GM19043 (cell line): Measurements from ENCODE around the gene CADPS.

ENCODE experiments used
- ATAC-seq: cut with Tn5 transposase; IDR thresholded peaks from one replicate; pipeline ENCODE4 v1.9.1; 2021; ENCODE audit warnings: low read depth; ENCODE audit not compliant: unreplicated experiment

The CADPS gene

DNA sequence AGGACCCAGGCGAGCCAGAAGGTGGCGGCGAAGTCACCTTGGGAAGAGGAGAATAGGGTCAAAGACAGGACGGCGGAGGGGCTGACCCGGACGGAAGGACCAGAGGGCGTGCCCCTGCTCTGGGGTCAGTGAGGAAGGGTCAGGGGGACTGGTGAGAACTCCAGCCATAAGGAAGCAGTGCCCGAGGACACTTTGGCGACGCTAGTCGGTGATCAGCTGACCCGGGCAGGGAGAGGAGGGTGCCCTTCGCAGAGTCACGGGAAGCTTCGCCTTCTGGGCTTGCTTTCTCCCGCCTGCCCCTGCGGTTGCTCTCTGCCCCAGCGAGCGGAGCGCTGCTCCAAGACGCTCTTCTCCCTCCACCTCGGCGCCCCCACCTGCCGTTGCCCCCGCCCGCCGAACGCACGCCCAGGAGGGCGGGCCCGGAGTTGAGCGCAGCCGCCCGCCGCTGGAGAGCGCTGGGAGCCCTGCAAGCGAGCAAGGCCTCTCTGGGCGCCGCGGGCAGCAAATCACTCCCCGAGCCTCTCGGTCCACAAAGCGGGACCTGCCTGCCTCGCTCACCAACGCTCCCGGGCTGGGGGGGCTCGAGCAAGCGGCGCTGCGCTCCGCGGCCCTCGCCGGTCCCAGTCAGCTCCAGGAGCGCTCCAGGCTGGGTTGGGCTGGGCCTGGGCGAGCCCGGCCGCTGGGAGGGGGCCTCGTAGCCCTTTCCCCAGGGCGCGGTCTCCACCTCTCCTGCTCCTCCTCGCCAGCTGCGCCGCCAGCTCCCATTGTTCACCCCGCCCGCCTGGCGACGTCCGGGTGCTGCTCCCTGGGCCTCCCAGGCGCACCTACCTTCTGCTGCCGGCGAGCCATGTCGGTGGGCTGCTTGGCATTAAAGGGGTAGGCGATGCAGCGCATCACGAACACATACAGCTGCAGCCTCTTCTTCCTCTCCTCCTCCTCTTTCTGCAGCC lies 1.2 kb downstream of the CADPS start:
- ATAC-seq = no peak

DNA sequence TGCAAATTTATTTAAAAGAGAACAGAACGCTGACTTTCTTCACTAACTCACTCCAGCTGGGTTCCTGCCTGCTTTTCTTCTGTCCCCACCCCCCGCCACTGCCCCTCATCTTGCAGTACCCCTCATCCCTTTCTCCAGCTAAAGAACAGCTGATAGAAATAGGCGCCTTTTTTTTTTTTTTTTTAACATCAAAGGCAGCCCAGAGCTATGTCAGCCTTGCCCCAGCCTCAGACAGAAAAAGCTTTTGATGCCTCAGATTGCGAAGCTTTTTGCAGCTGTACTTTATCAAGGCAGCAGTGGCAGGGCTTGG lies 1.8 kb downstream of the CADPS start:
- ATAC-seq = no peak

DNA sequence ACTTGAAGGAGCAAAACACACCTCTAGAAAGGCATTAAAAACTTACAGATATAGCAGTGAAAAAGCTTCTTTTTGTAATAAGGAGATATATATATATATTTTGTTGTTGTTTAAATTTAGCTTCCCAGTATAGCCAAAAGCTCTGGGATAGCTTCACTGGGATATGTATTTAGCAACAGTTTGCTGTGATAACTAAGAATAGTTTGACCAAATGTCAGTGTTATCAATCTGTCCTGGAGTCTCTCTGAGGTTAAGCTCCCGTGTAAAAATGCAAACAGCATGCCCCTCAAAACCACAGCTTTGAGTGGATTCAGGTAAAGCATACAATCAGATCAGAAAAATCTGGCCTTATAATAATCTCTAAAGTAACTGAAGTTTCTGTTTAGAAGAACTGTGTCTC lies 2.9 kb downstream of the CADPS start:
- no peak for ATAC-seq

DNA sequence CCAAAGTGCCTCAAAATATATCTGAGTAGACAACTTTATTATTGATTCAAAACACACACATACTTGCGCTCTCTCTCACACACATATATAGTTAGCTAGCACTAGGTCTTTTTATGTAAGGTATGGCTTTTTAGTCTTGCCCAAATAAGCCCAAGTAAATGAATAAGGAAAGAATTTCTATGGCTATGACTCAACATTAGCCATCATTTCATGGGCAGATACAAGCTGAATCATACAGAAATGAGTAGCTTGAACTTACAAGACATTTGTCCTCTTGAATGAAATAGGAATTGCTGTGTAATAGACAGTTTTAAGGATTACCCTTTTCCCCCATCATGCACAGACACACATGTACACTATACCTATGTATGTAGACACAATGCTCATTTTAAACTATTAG lies 4.9 kb downstream of the CADPS start:
- no peak for ATAC-seq

DNA sequence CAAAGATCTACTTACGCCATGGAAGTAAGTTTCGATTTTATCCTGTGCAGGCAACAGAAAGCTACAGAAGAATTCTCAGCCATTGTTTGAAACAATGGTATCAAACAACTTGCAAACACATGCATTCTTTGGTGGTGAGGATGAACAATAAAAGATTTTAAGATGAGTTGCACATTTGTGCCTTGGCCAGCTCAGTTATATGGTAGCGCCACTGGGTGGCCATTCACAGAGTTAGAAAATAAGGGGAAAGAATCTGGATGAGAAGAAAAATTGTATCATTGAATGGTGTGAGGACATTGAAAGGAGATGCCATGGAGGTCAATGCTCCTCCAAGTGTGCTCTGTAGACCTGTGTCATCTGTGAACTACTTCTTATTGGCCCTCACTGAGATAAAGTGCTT lies 11.6 kb downstream of the CADPS start:
- no peak for ATAC-seq

DNA sequence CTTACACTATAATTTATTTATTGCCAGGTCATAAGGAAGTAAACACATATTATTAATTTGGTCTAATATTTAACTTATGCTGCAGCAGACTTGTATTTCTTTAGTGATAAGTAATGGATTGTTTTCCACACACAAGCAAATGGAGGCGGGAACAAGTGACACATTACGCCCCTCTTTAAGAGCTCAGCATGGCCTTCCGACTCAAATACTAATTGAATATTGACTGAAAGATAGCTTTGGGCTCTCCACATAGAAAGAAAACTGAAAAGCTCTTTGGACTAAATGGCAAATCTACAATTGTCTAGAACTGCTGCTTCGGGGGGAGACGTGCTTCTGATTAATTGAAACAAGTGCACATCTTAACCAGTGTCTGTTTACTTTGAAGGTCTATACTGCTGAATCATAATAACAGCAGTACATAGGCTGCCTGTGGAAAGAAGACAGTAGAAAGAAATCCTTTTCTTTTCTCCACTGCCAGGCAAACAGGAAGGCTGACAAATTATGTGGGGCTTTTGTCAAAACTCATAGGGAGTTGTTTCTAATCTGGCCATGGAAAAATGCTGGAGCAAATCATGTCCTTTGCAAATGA lies 15.9 kb downstream of the CADPS start:
- ATAC-seq = no peak

DNA sequence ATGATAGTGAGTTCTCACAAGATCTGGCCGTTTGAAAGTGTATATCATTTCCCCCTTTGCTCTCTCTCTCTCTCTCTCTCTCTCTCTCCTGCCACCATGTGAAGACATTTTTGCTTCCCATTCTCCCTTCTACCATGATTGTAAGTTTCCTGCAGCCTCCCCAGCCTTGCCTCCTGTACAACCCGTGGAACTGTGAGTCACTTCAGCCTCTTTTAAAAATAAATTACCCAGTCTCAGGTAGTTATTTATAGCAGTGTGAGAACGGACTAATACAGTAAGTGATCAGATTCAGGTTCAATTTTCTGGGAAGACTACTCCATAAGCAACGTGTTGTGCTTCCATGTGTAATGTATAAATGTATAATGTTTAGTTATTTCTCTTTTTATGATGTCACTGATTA lies 29.2 kb downstream of the CADPS start:
- ATAC-seq = no peak

DNA sequence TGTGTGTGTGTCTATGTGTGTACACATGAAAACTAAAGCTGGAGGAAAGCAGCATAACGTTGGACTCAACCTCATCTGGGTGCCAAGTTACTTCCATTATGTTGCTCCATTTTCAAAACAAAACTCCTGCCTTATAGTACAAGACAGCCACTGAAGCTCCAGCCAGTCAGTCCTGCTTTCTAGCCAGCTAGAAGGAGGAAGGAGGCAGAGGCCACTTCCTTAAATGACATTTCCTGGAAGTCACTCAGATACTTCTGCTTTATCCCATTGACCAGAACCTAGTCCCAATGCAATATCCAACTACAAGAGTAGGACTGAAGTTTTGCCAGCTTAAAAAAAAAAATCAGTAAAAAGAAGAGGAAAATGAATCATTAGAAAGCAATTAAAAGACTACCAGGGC lies 31.7 kb downstream of the CADPS start:
- no peak for ATAC-seq

DNA sequence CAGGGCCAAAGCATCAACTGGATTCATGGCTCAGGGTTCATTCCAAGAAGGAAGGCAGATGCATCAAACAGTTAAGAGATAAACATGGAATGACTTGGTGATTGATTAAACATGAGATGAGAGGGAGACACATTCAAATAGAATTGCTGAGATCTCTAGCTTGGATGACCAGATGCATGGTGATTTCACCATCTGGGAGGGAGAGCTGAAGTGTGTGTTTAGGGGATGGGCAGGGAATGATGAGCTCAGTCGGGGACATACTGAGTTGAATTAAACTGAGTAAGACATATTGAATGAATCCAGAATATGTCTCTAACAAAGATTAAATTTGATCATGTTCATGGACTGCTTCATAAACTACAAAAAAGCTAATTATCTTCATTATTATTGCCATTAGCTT lies 35.5 kb downstream of the CADPS start:
- ATAC-seq = no peak

DNA sequence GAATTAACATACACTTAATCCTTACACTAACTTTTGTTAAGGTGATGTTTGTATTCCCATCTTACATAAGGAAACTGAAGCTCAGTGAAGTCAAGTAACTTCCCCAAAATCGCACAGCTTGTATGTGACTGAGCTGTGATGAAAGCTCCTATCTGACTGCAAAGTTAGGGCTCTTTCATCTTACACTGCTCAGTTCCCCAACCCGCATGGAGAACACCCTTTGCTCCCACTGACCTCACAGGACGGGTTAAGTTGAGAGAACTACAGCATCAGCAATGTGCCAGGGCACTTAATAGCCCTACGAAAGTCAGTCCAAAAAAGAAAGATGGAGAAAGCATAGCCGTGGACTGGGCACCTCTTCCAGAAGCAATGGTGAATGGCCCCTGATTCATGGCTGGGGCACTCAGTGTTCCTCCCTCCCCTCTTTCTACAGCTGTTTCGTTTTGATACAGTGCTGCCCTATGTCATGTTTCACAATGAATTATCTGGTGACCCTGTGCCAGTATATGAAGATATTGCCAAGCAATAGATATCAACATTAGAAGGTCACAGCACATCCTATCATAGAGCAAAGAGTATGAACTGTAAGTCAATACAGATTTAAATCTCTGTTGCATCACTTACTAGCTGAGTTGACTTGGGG lies 38.0 kb downstream of the CADPS start:
- ATAC-seq = no peak

DNA sequence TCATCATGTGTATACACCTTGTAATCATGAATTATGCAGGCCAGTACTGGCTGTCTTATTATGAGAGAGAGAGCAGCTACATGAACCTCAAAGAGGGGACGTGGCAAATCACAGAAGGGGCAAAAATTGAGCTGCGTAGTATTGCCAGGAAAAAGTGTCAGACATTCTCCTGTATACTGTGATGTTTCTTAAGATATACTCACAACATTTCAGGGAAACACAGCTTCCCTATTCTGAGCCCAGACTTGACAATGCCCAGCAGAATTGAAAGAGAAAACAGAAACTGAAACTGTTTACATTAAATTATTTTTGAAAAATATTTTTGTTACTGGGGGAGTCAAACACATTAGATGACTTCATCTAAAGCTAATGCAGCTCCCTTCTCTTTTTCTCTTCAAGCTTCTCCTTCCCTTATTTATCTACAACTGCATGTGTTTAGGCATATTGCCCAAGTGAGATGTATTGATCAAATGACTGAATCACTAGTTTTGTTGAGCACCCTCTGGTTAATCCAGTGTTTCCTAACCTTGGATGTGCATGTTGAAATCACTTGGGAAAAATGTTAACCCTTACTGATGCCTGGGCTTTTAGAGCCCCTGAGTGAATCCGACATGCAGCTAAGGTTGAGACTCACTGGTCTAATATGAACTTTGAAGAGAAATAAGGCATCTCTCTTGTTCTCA lies 39.5 kb downstream of the CADPS start:
- peak; percentile 68 for ATAC-seq

DNA sequence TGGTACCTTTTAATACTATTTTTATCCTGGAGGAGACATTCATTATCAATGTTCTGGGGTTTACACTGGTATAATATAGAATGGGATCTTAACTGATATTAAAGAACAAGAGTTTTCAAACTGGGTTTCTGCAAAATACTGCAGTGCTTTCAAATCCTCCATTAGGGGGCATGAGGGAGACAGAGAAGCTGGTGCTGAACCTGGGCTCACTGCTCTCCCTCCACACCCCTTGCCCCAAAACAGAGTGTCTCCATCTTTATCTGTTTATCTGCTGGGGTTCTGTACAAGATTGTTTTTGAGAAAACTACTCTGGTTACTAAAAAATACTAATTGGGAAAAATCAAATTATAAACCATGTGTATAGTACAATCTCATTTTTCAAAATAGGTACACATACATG lies 41.7 kb downstream of the CADPS start:
- ATAC-seq = no peak

DNA sequence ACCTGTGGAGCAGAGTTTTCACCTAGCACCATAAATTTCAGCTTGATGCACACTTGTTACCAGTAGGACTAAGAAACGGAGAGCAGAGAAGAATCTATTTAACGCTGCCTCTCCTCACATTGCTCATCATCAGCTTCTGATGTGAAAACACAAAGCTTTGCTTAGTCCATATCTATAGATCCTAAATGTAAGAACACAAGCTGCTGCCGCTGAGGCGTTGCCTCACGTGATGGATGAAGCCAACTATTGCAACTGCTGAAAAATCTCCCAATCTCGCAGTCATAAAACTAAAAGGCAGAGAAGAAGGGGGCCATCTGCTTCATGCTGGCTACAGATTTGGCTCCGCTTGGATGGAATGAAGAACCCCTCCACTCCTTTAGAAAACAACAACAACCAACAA lies 42.7 kb downstream of the CADPS start:
- no peak for ATAC-seq

DNA sequence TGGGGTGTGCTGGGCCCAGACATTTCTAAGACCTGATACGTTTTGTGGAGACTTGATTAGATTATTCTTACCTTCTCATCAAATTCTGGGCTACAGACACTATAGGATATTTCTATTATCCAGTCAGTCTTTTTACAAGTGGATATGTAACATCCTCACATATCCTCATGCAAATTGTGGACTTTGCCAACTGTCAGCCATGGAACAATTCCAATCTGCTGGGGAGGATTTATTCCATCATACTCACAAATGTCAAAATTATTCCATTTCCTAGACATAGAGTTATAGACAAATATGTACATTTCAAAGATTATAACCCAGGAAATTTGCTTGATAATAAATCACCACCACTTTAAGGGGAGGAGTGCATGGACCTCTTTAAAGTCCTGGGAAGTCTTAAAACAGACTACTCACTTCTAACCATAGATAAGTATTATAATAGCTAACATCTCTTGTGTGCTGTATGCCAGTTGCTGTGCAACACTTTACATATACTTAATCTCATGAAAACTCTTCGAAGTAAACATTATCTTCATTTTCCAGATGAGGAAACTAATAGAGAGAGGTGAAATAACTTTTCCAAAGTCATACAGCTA lies 44.4 kb downstream of the CADPS start:
- ATAC-seq = no peak

DNA sequence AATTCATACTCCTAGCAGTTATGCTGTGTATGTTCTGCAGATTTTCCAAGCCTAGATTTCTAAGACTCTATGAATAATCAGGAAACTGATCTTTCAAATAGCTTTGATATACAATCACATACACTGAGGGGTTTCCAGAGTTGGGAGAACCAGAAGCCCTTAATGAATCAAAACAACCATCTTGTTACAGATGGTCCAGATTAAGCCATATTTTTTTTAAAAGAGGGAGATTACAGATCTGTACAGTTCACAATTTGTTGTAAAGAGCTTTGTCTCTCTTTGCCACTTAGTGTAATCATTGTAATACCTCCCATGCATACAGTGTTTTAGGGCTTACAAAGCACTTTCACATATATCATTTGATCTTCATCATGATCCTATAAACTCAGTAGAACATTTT lies 47.7 kb downstream of the CADPS start:
- ATAC-seq = no peak

DNA sequence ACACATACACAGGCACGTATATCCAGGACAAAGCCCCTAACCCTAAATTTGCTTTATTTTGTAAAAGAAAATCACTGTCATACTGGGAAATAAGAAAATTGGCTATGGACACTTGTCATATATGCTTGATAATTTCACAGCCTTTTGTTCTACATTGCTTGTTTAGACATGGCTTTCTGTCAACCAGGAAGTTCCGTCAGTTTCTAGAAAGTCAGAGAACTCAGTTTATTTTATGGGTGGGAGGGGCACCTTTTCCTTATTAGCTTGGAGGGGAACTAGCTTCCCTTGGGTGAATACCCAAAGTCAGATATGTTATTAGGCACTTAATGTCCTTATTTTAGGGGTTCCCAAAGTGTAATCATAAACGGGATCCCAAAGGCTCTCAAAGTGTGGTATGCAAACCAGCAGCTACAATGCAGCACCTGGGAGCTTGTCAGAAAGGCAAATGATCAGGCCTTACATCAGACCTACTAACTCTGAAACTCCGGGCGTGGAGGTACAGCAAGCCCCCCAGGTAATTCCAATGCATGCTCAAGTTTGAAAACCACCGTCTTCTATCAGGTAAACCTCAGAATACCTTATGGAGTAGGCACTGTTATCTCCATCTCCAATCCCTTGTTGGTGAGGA lies 50.1 kb downstream of the CADPS start:
- ATAC-seq = no peak

DNA sequence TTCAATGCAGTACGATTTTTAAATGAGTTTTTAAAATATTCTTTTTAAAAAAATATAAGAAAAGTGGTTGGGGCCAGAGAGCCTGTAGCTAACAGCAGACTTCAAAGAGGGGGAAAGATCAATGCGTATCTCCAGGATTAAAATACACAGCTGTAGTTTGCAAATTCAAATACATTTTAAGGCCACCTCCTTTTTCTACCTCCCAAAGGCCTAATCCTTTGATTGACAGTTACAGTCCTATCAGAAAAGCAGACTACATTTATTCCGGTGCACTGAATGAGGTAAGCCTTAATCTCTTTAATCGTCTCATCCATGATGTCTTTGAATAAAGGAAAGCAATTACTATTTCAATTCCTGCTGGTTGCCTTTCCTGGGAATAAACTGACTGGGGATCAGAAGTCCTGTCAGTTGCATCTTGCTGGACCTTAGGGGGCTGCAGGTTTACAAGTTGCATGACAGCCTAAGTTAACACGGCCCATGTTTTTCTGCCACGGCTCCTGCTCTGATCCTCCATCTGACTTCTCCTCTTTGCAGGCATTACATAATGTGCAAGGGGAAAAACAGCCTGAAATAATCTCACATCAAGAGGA lies 51.7 kb downstream of the CADPS start:
- ATAC-seq = no peak

DNA sequence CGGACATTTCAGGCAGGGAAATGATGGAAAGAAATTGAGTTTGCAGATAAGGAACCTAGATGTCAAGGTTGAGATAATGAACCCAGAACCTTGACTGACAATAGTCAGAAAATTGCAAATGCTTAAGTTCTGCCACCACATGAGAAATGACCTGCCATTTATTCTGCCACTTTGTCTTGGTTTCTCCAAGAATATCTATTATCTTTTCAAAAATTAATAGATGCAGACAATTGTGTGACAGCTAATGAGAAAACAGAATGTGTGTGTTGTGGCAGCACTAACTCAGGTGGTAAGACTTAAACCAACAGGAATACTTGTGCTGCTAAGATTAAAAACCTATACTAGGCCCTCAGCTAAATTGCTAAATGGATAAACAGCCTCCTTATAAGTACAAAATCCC lies 52.3 kb downstream of the CADPS start:
- ATAC-seq = no peak

DNA sequence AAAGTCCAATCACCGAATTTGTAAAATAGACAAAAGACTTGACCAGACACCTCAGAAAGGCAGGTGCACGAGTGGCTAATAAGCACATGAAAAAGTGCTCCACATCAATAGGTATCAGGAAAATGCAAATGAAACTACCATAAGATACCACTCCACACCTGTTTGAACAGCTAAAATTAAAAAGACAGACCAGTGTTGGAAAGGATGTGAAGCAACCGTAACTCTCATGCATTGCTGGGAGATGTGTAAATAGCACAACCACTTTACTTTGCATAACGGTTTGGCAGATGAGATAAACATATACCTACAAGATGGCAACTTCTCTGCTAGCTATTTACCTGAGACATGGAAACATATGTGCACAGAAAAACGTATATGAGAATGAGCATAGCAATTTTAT lies 56.9 kb downstream of the CADPS start:
- peak; percentile 79 for ATAC-seq

DNA sequence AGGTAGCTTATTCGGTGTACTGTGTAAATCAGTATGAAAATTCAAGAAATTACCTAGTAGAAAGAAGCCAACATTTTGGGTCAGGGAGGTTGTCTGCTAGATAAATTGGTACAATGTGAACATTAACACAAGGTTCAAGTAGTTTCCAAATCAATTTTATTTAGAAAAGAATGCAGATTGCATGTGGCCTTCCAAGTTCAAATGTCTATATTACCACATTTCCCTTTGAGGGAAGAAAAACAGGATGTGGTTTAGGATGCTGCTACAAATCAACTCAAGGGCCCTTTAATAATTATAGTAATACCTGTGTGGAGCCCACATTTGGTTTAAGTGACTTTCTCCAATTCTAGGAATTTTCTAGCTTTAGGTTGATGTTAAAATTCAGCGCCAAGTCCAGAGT lies 57.5 kb downstream of the CADPS start:
- ATAC-seq = no peak
